Colonic mucosa (tissue), 4 donors: ENCODE measurements around the gene EMC9. TPM values are rescaled to one million over a fixed set of nuclear protein-coding genes. Genes with fewer than 3 reads are reported as not detected.
"Not testable (repeated sequence)": the region's sequence is repeated elsewhere in the genome, so short reads cannot be mapped to it uniquely, and the experiment has no call there.

ENCODE experiments used
- DNase-seq: peaks from one replicate; pipeline ENCODE4 v3.0.0-alpha.2; 2020
- H3K27ac ChIP-seq: fragments of 200-600 bp; one replicate; pipeline ENCODE4 v1.8.0; 2021
- H3K27me3 ChIP-seq: fragments of 200-600 bp; one replicate; pipeline ENCODE4 v1.8.0; 2021
- H3K36me3 ChIP-seq: fragments of 200-600 bp; one replicate; pipeline ENCODE4 v1.8.0; 2021
- H3K4me1 ChIP-seq: fragments of 200-600 bp; one replicate; pipeline ENCODE4 v1.8.0; 2021; ENCODE audit warnings: mild to moderate bottlenecking
- H3K4me3 ChIP-seq: fragments of 200-600 bp; one replicate; pipeline ENCODE4 v1.8.0; 2021
- H3K9ac ChIP-seq, 2 donors: one replicate each; pipeline ENCODE4 v1.7.0; 2013; ENCODE audit warnings: control low read depth in 2 of 2, low read depth in 2 of 2, low read length in 2 of 2
- H3K9me3 ChIP-seq: fragments of 200-600 bp; one replicate; pipeline ENCODE4 v1.8.0; 2021
- CTCF ChIP-seq: fragments of 200-600 bp; IDR thresholded peaks from one replicate; pipeline ENCODE4 v1.8.0; 2022; ENCODE audit warnings: antibody characterized with exemption, mild to moderate bottlenecking
- intact Hi-C: fragments of 100-400 bp; cut with DNase I; formaldehyde crosslinking; loops from one replicate; pipeline ENCODE4 v1.14.1; 2022
- total RNA-seq, 2 donors: library from RNA; stranded (reverse); fragmentation: NEBNext Ultra II Directional in 1 of 2; extraction: Animal tissue kit (Norgen Biotek cat#: 25700) in 1 of 2; gene quantifications; one replicate each; pipeline ENCODE4 v1.2.1, GENCODE V29; 2021
- donor health status: healthy.
- donor health status: DM: no; HTN: no; CAD: no.
- donor health status: DM: no; HTN: no; CAD: no.

EMC9 gene
- total RNA-seq, 2 donors from 2014 or later: 21.1 to 49.6 TPM

- Histone ChIP-seq H3K9me3 (no peaks in the 10 kb centered on the region), H3K27ac (no peak overlapping the region), H3K27me3 (no peaks in the 10 kb centered on the region), H3K4me3 (no peak overlapping the region), H3K36me3 (no peaks in the 10 kb centered on the region), H3K9ac (no peak overlapping the region), H3K4me1 (no peaks in the 10 kb centered on the region)
- no peak for TF ChIP-seq CTCF
- intact Hi-C loops: loop anchor here (5.0 kb wide), 1 partner anchor 94 kb away; no protein-coding TSS in a partner anchor
- no peak for DNase-seq
Observed at GRCh38 chr14:24106672-24107271, 34.6 kb downstream of the EMC9 start.

- intact Hi-C loops: loop anchor here (5.0 kb wide), 1 partner anchor 93 kb away; no protein-coding TSS in a partner anchor
- not testable (repeated sequence) for H3K27ac ChIP-seq, H3K36me3 ChIP-seq, H3K9ac ChIP-seq, H3K27me3 ChIP-seq, H3K4me1 ChIP-seq, DNase-seq, H3K9me3 ChIP-seq, H3K4me3 ChIP-seq
Observed at GRCh38 chr14:24105609-24106239, 35.7 kb downstream of the EMC9 start.

- H3K27ac ChIP-seq: no peak overlapping the region
- H3K9ac ChIP-seq: no peak overlapping the region
- no peaks in the 10 kb centered on the region for H3K27me3 ChIP-seq
- intact Hi-C loops: no loop called here
- H3K9me3 ChIP-seq: no peaks in the 10 kb centered on the region
- no peak overlapping the region for H3K4me3 ChIP-seq
- no peak for TF ChIP-seq CTCF
- no peak for DNase-seq
- H3K36me3 ChIP-seq: peaks cover 5% of the 10 kb centered on the region
- H3K4me1 ChIP-seq: no peaks in the 10 kb centered on the region
Observed at GRCh38 chr14:24103451-24103850, 37.9 kb downstream of the EMC9 start.

- Histone ChIP-seq H3K4me3 (no peak overlapping the region), H3K36me3 (peaks cover 10% of the 10 kb centered on the region), H3K27ac (no peak overlapping the region), H3K27me3 (no peaks in the 10 kb centered on the region), H3K4me1 (no peaks in the 10 kb centered on the region), H3K9me3 (no peaks in the 10 kb centered on the region), H3K9ac (no peak overlapping the region)
- DNase-seq: no peak
- intact Hi-C loops: no loop called here
- TF ChIP-seq CTCF: no peak
Observed at GRCh38 chr14:24102357-24103048, 38.9 kb downstream of the EMC9 start.

GRCh38 chr14:24100982-24101494 is 40.4 kb downstream of the EMC9 start:
- Histone ChIP-seq H3K4me3 (no peak overlapping the region), H3K27ac (no peak overlapping the region), H3K9ac (no peak overlapping the region), H3K27me3 (no peaks in the 10 kb centered on the region), H3K4me1 (no peaks in the 10 kb centered on the region), H3K9me3 (no peaks in the 10 kb centered on the region), H3K36me3 (peaks cover 10% of the 10 kb centered on the region)
- no peak for TF ChIP-seq CTCF
- intact Hi-C loops: no loop called here
- no peak for DNase-seq
